ENCODE results near the gene FLYWCH1. TPM values are rescaled to one million over a fixed set of nuclear protein-coding genes. Genes with fewer than 3 reads are reported as not detected.

Gene FLYWCH1
- total and polyA plus RNA-seq, 9 of the 15 experiments (the other 6 are each of a cell fraction or from before 2014, with no cell fraction given): 0.18 to 33.6 (median 11.3) TPM

DNA sequence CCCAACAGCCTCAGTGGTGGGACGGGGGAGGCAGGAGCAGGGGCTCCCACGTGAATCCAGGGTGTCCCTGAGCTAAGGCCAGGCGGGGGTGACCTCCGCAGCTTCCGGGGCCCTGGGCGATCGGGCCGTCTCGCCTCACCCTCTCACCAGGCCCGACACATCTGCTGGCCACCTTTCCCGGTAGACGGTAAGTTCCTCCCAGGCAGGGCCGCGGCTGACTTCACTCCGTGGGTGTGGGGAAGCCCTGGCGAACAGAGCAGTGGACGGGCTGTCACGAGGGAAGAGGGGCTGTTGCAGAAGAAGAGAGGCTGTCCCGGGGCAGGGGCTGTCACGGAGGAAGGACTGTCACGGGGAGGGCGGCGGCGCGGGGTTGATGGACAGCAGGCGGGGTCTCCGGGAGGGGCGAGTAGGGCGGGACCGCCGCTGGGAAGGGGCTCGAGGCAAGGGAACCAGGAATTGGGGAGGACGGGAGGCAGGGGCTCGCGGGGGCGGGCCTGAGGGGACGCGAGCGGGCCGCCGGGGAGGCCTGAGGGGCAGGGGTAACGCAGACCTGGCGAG, 68.0 kb downstream of the FLYWCH1 start (continued):
- TF ChIP-seq ESRRA (IDR thresholded peaks at IDR 0.05; ENCODE audit: borderline replicate concordance, low read depth): no peak
- TF ChIP-seq, protein P1, sequence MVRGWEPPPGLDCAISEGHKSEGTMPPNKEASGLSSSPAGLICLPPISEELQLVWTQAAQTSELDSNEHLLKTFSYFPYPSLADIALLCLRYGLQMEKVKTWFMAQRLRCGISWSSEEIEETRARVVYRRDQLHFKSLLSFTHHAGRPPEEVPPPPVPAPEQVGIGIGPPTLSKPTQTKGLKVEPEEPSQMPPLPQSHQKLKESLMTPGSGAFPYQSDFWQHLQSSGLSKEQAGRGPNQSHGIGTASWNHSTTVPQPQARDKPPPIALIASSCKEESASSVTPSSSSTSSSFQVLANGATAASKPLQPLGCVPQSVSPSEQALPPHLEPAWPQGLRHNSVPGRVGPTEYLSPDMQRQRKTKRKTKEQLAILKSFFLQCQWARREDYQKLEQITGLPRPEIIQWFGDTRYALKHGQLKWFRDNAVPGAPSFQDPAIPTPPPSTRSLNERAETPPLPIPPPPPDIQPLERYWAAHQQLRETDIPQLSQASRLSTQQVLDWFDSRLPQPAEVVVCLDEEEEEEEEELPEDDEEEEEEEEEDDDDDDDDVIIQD (CRISPR knock-in tag; IDR thresholded peaks at IDR 0.05): no peak
- TF ChIP-seq, protein P2, sequence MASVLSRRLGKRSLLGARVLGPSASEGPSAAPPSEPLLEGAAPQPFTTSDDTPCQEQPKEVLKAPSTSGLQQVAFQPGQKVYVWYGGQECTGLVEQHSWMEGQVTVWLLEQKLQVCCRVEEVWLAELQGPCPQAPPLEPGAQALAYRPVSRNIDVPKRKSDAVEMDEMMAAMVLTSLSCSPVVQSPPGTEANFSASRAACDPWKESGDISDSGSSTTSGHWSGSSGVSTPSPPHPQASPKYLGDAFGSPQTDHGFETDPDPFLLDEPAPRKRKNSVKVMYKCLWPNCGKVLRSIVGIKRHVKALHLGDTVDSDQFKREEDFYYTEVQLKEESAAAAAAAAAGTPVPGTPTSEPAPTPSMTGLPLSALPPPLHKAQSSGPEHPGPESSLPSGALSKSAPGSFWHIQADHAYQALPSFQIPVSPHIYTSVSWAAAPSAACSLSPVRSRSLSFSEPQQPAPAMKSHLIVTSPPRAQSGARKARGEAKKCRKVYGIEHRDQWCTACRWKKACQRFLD (CRISPR knock-in tag; IDR thresholded peaks at IDR 0.05): 0 out of 2 replicates have a peak, but pooled peaks have one; percentile 2
- TF ChIP-seq ZNF174 (CRISPR knock-in tag; IDR thresholded peaks at IDR 0.05): no peak
- TF ChIP-seq PHB (CRISPR knock-in tag; IDR thresholded peaks at IDR 0.05): no peak
- no peak for TF ChIP-seq ZNF311 (CRISPR knock-in tag; IDR thresholded peaks at IDR 0.05)
- no peak for TF ChIP-seq ZC3H11A (IDR thresholded peaks at IDR 0.05; ENCODE audit: low read depth, low read length)
- no peak for TF ChIP-seq ZBTB17 (CRISPR knock-in tag; IDR thresholded peaks at IDR 0.05)
- no peak for TF ChIP-seq SP2 (IDR thresholded peaks at IDR 0.05; ENCODE audit: extremely low read depth, low read depth, low read length, poor library complexity, severe bottlenecking)
- no peak for TF ChIP-seq POLR2G (IDR thresholded peaks at IDR 0.05; ENCODE audit: low read depth, low read length)
- no peak for TF ChIP-seq YY1 (IDR thresholded peaks at IDR 0.05; ENCODE audit: borderline replicate concordance in 1 of 3, control insufficient read depth in 1 of 3, extremely low read depth in 1 of 3, insufficient read depth in 3 of 3, insufficient read length in 1 of 3, insufficient replicate concordance in 2 of 3, low read depth in 1 of 3, low read length in 2 of 3)
- no peak for TF ChIP-seq ZNF76 (CRISPR knock-in tag; IDR thresholded peaks at IDR 0.05; ENCODE audit: borderline replicate concordance)
- TF ChIP-seq DPF2 (IDR thresholded peaks at IDR 0.05): peak; percentile 40; the same call in 1 of the 2 replicates
- no peak for TF ChIP-seq CTBP1 (IDR thresholded peaks at IDR 0.05; ENCODE audit: borderline replicate concordance)
- no peak for TF ChIP-seq ZNF586 (CRISPR knock-in tag; conservative IDR thresholded peaks at IDR 0.05)
- no peak for TF ChIP-seq ELF2 (CRISPR knock-in tag; IDR thresholded peaks at IDR 0.05)
- TF ChIP-seq ZFP36 (IDR thresholded peaks at IDR 0.05; ENCODE audit: low read depth, low read length, partially characterized antibody): peak; percentile 20
- TF ChIP-seq, protein P3, sequence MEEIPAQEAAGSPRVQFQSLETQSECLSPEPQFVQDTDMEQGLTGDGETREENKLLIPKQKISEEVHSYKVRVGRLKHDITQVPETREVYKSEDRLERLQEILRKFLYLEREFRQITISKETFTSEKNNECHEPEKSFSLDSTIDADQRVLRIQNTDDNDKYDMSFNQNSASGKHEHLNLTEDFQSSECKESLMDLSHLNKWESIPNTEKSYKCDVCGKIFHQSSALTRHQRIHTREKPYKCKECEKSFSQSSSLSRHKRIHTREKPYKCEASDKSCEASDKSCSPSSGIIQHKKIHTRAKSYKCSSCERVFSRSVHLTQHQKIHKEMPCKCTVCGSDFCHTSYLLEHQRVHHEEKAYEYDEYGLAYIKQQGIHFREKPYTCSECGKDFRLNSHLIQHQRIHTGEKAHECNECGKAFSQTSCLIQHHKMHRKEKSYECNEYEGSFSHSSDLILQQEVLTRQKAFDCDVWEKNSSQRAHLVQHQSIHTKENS (CRISPR knock-in tag; IDR thresholded peaks at IDR 0.05): no peak
- TF ChIP-seq POLR3A (IDR thresholded peaks at IDR 0.05; ENCODE audit: borderline replicate concordance, extremely low read depth, insufficient read depth, insufficient read length): no peak
- TF ChIP-seq, protein P4, sequence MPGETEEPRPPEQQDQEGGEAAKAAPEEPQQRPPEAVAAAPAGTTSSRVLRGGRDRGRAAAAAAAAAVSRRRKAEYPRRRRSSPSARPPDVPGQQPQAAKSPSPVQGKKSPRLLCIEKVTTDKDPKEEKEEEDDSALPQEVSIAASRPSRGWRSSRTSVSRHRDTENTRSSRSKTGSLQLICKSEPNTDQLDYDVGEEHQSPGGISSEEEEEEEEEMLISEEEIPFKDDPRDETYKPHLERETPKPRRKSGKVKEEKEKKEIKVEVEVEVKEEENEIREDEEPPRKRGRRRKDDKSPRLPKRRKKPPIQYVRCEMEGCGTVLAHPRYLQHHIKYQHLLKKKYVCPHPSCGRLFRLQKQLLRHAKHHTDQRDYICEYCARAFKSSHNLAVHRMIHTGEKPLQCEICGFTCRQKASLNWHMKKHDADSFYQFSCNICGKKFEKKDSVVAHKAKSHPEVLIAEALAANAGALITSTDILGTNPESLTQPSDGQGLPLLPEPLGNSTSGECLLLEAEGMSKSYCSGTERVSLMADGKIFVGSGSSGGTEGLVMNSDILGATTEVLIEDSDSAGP (CRISPR knock-in tag; IDR thresholded peaks at IDR 0.05): no peak
- no peak for TF ChIP-seq ZC3H8 (IDR thresholded peaks at IDR 0.05)

Data from K562 (cell line).